Measurements from ENCODE around the gene CEMIP.

CEMIP gene

DNA sequence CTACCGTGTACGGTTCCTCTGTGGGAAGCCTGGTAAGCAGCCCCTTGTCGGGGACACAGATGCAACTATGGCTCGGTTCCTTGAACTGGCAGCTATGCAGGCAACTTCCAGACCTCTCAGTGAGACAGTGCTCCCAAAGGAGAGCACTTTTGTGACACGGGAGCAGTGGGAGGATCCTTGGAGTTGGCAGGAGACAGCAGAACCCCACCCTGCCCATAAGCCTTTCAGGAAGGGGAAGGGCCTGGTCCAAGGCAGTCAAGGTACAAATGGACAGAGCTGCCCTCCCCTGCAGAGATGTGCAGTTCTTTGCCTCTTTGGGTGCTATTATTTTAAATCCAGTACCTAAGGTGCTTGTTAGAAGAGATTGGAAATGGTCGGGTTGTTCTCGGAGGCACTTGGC is 115.9 kb downstream of the CEMIP start:
- DNase-seq: no peak

DNA sequence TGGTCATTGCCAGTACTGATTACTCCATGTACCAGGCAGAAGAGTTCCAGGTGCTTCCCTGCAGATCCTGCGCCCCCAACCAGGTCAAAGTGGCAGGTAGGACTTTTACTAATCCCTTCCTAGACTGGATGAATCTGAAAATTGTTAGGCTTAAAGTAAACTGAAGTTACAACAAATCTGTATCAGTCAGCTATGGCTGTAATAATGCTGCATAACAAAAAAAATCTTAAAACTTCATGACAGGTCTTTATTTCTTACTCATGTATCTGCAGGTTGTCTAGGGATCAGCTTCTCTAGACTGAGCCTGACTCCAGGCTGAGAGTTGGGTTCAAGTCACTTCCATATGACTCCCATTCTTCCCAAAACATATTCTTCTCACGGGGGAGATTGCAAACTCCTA is 116.8 kb downstream of the CEMIP start:
- DNase-seq: no peak

DNA sequence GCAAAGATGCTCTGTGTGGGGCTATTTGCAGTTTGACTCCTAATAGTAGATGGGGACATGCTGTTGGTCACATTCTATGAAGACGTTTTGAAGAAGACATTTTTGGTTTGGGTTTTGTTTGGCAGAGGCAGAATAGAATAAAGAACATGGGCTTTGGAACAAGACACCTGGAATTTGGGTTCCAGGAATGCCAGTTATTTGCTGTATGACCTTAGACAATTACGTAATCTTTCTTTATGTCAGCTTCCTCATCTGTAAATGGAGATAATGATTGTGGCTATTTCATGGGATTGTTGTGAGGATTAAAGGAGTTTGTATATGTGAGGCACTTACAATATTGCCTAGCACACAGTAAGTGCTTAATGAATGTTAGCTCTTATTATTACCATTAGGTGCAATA is 118.9 kb downstream of the CEMIP start:
- DNase-seq: no peak

DNA sequence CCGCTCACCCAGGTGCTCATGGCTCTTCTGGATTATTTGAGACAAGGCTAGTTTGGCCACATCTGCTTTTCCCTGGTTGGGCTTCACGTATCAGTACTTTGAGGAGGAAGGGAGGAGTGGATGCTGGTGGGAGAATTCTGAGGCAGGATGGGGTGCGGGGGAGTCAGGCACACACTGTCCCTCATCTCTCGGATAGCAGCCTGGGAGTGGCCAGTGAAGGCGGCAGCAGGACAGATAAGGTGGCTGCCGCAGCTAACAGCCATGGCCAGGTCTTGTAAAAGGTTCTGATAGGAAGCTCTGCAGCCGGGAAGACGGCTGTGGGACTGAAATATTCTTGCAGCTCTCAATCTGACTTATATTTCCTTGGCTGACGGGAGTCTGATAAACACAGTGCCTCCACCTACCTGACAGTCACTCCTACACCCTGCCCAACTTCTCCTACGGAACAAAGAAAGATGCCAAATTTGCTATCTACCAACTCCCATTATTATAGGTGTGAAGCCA is 123.2 kb downstream of the CEMIP start:
- DNase-seq: no peak

DNA sequence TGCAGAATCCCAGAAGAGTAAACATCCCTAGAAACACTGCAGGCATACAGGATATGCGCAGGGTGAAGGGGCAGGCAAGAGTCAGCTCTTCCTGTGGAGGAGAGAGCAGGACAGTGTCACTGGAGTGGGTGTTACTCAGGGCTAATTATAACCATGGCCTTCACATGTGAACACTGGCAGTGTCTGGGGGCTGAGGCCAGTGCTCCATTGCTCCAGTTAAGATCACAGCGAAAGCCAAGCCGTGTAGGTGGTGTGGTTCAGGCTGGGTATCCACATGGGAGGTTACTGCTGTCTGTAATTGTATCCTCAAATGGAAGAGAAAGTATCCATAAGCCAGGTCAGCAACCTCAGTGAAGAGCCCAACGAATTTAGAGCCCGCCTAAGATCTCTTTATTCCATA is 125.8 kb downstream of the CEMIP start:
- DNase-seq: no peak

DNA sequence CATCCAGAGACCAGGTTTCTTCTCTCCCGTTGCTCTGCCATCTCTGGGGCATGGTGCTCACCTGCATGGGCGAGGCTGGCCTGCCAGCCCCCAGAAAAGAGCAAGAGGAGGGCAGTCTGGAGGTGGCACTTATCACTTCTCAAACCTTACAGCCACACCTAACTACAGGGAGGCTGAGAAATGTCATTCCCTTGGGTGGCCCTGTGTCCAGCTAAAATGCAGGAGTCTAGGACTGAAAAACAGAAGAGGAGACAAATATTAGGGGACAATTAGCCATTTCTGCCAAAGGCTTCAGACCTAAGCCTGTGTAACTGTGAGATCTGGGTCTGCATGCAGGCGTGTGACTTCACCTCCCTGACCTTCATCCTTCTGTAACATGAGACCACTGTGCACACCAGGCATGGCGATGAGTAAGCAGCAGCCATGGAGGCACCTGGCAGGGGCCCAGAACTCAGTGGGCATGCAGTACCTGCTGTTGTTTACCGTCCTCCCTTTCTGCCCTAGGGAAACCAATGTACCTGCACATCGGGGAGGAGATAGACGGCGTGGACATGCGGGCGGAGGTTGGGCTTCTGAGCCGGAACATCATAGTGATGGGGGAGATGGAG is 127.1 kb downstream of the CEMIP start:
- DNase-seq: peak; percentile 45

DNA sequence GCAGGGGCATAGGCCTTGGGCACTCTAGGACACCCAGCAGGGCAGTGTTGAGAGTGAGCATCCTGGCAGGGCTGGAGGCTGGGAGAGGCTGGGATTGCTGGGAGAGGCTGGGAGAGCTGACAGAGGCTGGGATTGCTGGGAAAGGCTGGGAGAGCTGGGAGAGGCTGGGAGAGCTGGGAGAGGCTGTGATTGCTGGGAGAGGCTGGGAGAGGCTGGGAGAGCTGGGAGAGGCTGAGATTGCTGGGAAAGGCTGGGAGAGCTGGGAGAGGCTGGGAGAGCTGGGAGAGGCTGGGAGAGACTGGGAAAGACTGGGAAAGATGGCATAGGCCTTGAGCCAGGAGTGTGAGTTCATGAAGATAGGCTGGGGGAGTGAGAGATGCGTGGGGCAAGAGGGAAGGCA is 132.7 kb downstream of the CEMIP start:
- no peak for DNase-seq

DNA sequence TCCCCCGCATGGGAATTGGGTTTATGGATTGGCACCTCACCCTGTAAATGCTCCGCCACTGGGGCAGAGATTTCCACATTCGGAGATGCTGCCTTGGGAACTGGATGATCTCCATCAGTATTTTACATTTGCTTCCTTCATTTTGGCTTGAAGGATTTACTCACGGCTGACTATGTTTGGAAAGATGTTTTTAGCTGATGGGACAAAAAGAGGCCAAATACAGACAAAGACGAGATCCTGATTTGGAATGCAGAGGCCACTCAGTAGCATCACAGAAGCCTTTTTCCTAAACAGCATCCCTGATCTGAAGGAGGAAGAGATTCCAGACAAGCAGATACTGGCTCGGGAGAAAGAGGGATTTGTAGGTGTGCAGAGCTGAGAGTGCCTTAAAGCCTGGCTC is 133.5 kb downstream of the CEMIP start:
- DNase-seq: no peak

DNA sequence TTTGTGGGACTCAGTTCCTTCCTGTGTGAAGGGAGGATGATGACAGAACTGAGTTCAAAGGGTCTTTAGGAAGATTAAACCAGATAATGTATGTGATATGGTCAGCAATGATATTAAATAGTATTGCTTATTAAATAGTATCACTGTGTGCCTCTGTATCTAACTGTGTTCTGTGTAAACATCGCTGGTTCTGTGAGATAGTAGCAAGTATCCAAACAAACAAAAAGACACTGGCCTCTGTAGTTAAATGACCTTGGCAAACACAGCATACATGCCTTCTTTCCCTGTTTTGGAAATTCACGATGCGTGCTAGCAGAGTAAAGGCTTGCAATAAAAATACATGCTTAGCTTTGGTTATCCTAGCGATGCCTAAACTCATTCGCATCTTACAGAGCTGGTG is 134.4 kb downstream of the CEMIP start:
- no peak for DNase-seq

DNA sequence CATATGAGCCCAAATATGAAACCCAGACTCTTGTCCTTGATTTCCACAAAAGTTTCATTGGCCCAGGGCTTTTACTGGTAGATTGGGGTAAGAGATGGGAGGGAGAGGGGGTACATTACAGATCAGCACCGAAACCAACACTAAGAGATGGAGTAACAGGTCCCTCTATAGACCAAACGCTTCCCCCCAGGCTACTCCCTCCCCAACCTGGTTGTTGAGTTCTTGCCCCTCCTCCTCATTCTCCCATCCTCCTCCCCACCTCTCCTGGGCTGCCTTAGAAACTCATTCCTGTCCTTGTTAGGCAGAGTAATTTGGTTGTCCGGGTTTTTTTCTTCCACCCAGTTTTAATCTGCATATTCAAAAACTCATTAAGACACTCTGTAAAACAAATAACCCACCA is 136.3 kb downstream of the CEMIP start:
- no peak for DNase-seq

DNA sequence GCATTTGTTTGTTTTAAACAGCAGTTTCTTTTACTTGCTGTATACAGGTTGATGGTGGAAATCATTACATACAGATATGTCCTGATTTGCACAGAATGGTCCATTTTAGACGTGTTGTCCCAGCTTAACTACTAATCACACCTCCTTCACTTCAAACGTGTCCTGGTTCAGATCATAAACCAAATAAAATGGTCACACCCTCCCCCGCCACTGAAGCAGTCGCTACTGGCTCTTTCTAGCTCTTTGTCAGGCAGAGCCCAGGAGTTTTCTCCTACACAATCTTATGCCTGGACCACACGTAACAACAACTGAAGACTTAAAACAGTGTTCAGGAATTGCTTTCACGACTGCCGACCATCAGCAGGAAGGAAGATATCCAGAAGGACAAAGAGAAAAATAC is 136.9 kb downstream of the CEMIP start:
- DNase-seq: no peak

DNA sequence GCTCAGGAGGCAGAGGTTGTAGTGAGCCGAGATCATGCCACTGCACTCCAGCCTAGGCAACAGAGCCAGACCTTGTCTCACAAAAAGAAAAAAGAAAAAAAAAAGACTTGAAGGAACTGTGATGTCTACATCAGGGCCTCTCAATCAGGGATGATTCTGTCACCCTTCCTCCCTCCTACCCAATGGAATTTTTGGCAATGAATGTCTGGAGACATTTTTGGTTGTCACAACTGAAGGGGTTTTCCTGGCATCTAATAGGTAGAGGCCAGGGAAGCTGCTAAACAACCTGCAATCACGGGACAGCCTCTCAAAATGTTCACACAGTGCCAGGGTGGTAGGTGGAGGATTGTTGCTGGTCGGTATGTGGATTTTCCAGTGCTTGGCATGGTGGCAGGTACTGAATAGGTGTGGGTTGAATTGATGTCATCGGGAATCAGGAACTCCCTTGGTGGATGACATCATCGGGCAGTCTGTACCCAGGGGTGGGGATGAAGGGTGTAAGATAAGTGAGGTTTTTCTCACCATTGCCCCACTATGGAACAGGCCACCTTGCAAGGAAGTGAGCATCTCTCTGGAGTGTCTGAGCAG is 139.1 kb downstream of the CEMIP start:
- no peak for DNase-seq

DNA sequence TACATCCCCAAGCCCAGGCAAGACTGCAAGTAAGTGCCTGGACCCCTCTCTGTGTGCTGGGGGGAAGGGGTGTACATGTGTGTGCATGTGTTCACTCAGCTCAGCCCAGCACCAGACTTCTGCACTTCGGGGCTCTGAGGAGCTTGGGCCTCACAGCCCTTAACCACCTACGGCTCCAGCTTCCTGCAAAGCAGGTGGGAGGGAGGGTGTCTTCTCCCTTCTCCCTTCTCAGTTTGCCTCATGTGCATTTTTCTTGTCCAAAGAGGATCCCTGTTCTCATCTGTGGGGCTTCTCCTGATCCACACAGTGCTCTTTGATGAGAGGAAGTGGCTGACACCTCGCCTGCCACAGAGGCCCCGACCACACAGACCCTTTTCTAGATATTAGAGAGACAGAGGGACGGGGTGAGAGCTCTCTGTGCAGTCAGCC is 141.1 kb downstream of the CEMIP start:
- DNase-seq: no peak

DNA sequence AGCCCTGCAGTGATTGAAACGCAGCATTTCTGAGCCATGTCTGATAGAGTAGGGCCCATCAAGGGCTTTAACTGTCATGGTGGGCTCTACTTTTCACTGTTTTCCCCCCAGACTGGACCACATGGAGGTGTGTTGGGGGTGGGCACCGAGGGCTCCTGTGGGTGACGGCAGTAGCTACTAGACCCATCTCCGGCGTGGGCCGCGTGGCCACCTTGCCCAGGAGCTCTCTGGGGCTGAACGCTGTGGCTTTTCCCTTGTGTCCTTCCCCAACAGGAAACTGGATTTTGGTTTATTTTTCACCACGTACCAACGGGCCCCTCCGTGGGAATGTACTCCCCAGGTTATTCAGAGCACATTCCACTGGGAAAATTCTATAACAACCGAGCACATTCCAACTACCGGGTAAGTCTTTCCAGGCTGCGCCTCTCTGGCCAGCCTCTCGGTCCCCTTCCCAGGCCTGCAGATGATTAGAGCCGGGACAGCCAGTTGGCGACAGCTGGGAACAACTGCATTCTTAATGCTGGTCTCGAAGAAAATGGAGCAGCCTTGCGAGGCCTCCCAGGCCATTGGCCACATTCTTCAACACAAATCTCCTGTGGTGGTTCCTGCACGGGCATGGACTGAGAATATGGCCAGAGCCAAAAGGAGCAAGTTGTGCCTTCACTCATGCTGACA is 142.7 kb downstream of the CEMIP start:
- no peak for DNase-seq

DNA sequence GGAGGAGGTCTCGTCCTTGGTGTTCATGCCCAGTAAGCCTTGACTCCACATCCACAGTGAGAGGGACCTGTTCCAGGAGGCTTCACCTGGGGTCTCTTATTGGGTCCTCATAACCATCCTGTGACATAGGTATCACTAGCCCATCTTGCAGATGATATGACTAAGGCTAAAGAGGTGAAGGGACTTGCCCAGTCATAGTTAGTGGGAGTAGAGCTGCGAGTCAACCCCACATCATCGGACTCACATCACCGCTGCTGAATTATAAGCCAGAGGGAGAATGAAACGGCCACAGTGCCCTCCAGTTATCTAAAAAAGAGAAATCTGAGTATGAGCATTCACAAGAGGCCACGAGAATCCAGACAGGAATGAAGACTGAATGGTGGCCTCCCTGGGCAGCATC is 144.5 kb downstream of the CEMIP start:
- no peak for DNase-seq

DNA sequence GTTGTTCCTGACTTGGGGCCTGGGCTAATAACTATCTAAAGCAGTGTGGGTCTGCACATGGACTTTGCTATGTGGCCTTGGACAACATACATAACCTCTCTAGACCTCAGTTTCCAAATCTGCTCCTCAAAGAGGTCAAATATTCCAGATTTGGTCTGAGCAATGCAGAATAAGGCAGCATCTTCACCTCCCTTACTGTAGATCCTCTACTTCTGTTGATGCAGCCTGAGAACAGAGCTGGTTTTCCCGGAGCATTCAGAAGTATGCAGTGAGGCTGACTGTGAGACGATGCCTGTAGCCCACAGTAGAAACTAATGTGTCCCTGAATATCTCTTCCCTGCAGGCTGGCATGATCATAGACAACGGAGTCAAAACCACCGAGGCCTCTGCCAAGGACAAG is 145.1 kb downstream of the CEMIP start:
- no peak for DNase-seq

DNA sequence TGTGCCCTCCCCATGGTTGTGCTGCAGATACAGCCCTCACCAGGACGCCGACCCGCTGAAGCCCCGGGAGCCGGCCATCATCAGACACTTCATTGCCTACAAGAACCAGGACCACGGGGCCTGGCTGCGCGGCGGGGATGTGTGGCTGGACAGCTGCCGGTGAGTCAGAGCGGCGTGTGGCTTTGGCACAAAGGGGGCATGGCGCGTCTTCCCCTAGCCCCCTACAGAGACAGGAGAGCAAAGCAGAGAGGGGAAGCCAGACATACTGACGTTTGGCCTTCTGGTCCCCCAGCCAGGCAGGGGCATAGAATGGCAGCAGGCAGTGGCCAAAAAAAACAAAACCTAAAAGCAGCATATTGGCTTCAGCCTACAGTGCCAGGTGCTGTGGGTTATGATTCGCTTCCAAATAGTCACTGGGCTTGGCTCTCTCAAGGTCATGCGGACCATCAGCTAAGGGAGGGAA is 146.5 kb downstream of the CEMIP start:
- DNase-seq: no peak

DNA sequence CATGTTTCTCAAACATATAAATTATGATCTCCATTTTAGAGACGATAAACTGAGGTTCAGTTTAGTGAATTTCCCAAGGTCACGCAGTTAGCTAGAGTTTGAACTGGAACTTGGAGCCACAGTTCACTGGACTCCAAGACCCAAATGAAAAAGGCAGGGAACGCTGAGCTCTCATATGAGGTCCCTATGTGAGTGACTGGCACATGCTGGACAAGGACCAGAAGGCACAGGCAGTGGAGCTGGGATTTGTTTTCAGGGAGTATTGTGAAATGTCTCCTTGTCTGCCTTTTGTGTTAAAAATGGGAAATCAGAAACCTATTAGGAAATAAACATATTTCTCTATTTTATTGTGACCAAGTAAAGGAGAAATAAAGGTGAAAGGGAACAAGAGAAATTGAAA is 147.0 kb downstream of the CEMIP start:
- DNase-seq: no peak

DNA sequence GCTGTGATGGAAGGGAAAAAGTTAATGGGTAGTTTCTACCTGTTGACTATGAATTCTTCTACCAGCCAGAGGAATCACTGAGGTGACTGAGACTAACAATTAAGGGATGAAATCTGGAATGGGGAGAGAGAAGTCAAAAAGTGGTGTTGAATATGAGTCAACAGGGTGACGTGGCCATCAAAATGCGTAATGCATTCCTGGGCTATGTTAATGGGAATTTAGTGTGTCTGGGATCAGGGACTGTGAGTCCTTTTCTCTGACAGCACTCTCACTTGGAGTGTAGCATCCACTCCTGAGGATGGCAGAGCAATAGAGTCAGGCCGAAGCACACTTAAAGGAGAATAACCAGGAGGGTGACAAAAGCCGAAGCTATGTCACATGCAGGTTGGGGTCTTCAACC is 150.1 kb downstream of the CEMIP start:
- DNase-seq: no peak

DNA sequence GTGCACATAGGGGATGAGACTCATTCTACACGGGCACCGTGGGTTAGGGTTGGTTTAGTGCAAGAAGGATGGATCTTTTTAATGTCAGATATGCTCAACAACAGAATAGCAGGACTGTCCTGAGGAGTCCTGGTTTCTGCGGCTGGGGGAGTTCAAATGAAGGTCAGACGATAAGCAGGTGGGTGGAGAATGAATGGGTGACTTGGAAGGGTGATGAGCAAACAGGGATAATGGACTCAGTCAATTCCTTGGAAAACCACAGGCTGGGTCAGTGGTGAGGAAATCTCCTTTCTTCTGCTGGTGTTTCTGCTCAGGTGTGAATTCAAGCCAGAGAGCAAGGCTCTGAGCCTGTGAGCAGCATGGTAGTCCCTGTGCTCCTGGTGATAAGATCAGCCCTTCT is 150.5 kb downstream of the CEMIP start:
- DNase-seq: no peak

DNA sequence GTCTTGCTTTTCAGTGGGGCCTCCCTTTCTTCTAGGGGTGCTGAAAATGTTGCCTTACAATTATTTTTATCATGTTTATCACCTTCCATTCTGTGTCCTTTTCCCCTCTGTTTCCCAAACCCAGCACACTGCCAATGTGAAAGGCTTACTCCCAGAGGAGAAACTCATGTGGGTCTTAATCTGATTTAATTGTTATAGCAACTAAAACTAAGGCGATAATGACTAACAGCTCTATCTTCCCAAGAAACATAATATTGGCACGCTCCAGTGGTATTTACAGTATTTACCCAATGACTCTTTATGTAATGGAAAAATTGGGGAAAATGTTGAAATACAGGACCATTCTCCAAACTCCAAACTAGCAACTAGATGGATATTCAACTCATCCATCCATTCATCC is 152.0 kb downstream of the CEMIP start:
- DNase-seq: no peak

DNA sequence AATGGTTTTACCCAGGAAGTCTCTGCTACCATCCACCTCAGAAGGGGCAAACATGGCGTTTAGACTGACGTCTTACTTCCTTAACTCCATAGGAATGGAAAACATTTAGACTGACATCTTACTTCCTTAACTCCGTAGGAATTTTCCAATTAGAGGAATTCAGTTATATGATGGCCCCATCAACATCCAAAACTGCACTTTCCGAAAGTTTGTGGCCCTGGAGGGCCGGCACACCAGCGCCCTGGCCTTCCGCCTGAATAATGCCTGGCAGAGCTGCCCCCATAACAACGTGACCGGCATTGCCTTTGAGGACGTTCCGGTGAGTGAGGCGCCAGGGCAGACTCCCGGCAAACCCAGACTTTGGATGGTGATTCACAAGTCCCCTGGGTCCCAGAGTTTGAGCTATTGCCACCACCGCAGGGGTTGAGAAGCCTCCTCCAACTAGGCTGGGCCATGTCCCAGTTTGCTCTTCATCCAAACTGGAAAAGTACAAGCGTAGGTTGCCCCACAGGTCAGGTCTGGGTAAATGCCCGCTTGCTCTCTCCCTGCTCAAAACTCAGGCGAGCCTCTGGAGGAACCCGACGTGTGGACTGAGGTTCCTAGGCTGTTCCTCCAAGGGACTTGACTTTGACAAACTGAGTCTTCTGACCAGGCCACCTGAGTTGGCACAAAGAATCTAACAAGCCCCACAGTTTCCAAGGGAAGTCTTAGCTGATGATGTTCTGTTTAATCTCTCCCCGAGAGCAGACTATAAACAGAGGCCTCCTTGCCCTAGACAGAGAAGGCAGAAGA is 152.7 kb downstream of the CEMIP start:
- no peak for DNase-seq

DNA sequence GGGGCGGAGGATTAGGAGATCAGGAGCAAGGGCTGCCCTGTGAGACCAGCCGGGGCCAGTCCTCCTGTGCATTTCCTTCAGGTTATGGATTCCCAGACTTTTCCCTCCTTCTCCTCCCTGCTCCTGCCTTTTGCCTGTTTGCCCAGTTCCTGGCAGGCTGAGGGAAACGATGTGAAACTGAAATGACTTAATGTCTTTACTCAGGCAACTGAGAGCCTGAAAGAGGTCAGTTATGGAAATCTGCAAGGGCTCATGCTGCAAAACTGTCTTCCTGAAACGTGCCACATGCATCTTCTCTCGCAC is 153.3 kb downstream of the CEMIP start:
- DNase-seq: no peak

DNA sequence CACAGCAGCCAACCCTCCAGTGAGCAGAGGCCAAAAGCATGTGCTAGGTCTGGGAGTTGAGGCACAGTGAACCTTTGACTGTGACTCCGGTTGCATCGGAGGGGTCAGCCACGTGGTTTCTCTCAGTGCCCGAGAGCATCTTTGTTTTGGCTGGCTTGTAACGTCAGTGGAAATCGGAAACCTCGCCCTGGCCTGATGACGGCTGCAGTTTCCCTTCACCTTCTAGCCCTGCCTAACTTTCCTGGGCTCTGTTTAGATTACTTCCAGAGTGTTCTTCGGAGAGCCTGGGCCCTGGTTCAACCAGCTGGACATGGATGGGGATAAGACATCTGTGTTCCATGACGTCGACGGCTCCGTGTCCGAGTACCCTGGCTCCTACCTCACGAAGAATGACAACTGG is 153.8 kb downstream of the CEMIP start:
- no peak for DNase-seq
